GM19395 (cell line): ENCODE results near the gene SURF6.
"Not testable (repeated sequence)": the region's sequence is repeated elsewhere in the genome, so short reads cannot be mapped to it uniquely, and the experiment has no call there.

Source experiments
- ATAC-seq: cut with Tn5 transposase; IDR thresholded peaks from one replicate; pipeline ENCODE4 v1.9.1; 2021; ENCODE audit warnings: mild to moderate bottlenecking, moderate library complexity; ENCODE audit not compliant: unreplicated experiment

SURF6 gene

DNA sequence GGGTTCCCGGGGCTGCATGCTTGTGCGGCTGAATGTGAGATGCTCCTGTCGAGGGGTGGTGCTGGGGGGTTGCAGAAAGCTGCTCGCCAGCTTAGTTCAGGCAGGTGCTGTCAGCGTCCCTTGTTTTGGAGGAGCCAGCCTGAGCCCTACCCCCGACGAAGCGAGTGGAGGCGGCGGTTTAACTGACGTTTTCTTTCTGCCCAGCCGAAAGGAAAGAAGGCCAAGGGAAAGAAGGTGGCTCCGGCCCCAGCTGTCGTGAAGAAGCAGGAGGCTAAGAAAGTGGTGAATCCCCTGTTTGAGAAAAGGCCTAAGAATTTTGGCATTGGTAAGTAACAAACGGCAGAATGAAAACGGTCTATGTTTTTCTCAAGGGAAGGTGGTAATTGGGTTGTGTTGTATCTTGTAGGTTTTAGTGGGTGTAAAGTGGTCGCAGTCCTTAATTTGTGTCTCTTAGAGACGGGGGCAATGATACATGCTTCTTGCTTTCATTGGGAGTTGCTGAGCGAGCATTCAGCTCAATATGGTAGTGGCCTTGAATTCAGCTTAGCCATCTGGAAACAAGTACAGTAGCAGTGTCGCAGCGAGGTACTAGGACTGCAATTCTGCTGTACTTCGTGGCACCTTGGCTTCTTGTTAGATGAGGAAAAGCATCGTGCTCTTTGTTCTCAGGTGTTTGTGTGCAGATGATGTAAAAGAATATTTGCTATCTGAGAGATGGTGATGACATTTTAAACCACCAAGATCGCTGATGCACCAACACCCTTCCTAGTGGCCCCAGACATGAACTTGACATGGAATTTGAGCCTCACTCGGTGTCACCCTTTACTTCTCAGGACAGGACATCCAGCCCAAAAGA, 13.0 kb upstream of the SURF6 start:
- no peak for ATAC-seq

DNA sequence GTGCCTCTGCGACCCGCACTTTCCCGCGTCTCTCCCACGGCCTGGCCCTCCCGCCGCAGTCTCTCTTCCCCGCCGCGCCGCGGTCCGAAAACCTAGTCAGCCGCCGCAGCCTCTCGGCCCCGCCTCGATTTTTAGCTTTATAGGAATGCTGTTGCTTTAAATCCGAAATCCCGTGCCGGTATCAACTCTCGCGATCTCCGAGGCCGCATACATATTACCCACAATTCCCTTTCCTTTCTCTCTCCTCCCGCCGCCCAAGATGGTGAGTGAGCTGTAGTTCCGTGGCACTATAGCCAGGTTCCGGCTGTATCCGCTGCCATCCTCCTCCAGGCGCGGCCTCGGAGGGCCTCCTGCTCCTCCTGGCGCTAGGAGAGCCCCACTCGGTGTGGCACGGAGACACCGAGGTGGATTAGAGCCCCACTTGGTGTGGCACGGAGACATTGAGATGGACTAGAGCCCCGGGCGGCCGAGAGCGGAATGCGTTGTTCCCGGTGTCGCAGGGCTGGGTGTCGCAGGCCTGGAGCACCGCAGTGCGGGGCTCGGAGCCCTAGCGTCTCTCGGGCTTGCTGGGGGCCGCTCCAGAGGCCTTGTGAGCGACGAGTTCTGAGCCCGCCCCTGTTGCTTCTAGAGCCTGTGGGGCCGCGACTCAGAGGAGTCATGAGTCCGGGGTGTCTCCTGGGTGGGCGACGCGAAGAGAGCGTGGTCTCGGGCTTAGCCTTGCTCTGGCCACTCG, 12.2 kb upstream of the SURF6 start, which contains the start of the genes MED22 and RPL7A:
Gene MED22, minus strand, starts transcription at position 147 of the 733 bp plus-strand sequence. CDS start 1,469 bp downstream, outside the sequence.
Gene RPL7A, plus strand, starts transcription at position 234 of the 733 bp plus-strand sequence. Its CDS starts 26 bp downstream, at position 260.
- peak; percentile 77 for ATAC-seq

- peak; percentile 30 for ATAC-seq
Observed at GRCh38 chr9:133347515-133347984, 11.6 kb upstream of the SURF6 start.

DNA sequence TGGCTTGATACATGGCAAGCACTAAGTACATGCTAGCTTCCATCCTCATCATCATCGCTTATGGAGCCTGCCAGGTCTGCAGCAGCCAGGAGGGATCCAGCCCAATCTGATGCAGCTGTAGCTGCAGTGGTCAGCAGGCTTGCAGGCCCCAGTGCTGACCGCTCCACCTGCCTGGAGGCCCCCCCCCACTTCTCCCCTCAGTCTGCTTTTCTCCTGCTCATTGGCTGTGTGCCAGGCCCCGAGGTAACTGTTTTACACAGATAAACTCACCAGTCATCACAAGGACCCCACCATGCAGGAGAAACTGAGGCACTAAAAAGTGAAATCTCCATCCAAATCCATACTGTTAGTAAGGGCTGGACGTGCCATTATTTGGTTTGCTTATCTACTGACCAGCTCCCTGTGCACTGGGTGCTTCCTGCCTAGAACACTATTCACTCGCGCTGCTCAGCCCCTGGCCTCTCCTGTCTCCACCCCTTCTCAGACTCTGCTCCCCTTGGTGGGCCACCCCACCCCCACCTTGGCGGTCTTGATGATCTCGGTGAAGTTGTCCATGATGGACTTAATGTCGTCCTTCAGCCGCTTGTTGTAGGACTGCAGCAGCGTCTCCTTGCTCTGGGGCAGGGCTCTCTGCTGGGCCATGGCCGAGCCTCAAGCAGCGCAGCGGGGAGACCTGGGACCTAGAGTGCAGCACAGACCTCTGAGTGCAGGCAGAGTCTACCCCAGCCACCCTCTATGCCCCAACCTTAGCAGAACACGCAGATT, 10.2 kb upstream of the SURF6 start:
- no peak for ATAC-seq

DNA sequence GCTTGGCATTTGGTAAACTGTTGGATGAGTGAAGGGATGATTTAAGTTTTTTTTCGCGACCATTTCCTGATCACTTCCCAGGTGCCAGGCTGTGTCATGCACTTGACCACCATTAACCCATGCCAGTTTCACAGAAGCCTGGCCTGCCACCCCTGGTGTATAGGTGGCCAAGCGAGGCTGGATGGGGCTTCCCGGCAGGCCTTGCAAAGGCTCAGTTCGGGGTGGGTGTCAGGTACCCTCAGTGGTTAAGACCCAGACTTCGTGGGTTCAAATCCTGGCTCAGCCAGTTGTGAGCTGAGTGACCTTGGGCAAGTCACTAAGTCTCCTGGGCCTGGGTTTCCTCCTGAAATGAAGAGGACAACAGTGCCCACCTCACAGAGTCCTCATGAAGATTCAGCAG, 9.6 kb upstream of the SURF6 start:
- no peak for ATAC-seq

- no peak for ATAC-seq
Observed at GRCh38 chr9:133344979-133345378, 9.0 kb upstream of the SURF6 start.

GRCh38 chr9:133344071-133344470, 8.1 kb upstream of the SURF6 start:
- ATAC-seq = no peak

- no peak for ATAC-seq
Observed at GRCh38 chr9:133342570-133342969, 6.6 kb upstream of the SURF6 start.

- no peak for ATAC-seq
Observed at GRCh38 chr9:133342069-133342406, 6.0 kb upstream of the SURF6 start.

GRCh38 chr9:133341369-133342068, 5.5 kb upstream of the SURF6 start:
- no peak for ATAC-seq

- no peak for ATAC-seq
Observed at GRCh38 chr9:133340916-133341315, 4.9 kb upstream of the SURF6 start.

GRCh38 chr9:133340256-133340655, 4.3 kb upstream of the SURF6 start:
- no peak for ATAC-seq

DNA sequence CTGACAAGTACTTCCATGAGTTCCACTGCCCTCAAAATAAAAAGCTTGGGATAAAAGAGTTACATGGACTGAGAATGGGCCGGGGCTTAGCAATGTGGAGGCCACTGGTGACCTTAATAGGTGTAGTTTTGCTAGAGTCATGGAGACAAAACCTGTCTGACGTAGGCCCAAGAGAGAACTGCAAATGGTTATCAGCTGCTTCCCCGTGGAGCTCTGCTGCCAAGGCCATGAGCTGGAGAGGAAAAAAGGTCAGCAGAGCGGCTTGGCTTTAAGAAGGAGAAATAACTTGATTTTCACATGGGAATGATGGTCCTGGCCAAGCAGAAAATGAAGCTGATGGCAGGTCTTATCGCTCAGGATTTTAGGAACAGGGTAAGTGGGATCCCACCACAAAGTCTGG, 3.7 kb upstream of the SURF6 start:
- ATAC-seq = no peak

- ATAC-seq = not testable (repeated sequence)
Observed at GRCh38 chr9:133334888-133335287, 1.1 kb downstream of the SURF6 start.

DNA sequence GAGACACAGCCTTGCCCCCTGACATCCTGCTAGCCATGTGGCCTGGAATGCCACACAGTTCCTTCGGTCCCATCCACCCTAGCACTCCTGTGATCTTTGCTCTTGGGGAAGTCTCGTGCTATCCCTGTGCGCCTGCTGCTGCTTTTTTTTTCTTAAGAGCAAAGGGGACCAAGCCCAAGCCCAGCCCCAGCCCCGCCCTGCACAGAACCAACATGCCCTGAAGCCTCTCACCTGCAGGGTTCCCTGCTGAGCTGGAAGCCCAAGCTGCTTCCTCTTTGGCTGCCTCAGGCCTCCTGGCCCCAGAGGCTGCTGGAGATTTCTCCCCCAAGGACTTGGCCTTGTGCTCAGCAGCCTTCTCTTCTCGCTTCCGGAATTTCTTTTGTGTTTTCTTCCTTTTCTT, 1.8 kb downstream of the SURF6 start:
- no peak for ATAC-seq

GRCh38 chr9:133333566-133333965, 2.4 kb downstream of the SURF6 start:
- ATAC-seq = no peak

DNA sequence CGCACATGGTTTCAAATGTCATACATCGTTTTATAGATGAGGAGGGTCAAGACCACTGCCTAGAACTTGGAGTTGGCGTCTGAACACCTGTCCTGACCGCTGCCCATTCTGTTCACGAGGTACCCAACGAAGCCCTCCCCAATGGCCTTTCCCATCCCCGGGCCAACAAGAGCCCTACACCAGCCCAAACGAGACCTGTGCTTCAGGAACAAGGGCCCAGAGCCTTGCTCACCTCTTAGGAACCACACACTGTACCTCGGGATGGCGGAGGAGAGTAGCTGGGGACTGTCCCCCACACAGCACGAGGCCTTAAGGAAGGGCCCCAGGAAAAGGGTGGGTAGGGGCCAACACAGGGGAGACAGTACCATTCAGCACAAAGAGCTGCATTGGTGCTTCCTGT, 3.0 kb downstream of the SURF6 start:
- ATAC-seq = no peak

DNA sequence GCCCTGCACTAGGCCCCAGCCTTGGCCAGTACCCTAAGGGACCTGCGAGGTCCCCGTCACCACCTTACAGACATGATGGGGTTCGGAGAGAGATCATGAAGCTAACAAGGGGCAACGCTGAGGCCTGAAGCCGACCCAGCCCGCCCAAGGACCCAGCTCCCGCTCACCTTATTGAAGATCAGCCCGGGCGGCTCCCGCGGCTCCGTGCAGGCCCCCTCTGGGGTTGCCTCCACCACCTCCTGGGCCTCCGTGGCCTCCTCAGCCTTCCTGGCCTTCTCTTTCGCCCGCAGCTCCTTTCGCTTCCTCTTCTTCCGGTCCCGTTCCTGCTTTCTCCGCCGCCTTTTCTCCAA, 3.6 kb downstream of the SURF6 start:
- no peak for ATAC-seq

- no peak for ATAC-seq
Observed at GRCh38 chr9:133331641-133332380, 4.2 kb downstream of the SURF6 start.

DNA sequence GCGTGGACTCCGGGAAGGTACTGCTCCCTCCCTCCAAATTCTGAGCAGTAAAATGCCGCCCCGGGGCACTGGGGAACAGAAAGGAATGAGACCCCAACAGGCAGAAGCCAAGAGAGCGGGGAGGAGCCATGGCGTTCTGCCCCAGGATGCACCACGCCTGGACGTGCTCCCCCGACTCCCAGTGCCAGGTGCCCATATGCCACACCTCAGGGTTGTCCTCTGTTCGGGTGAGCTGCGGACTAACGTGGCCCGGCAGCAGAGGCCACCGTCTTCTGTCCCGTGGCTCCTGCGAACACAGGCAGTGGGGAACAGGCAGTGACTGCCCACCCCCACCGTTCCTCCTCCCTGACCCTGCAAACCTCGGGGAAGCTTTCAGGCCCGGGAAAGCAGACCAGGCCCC, 4.8 kb downstream of the SURF6 start:
- no peak for ATAC-seq
